GM12878 (cell line): ENCODE measurements around the gene RBM15B. TPM values are rescaled to one million over a fixed set of nuclear protein-coding genes. Genes with fewer than 3 reads are reported as not detected.
A peak's percentile ranks its signal among the peaks of the same experiment; 100 is the strongest.

Experiments
- ATAC-seq: fragments of 200-7000 bp; cut with Tn5 transposase; 3 replicates; pipeline ENCODE4 v1.9.1; 2020; ENCODE audit warnings: mild to moderate bottlenecking, moderate library complexity
- BruUV-seq: library from RNA; stranded (reverse); fragments of 400-500 nt; replicated peaks from 2 replicates; lab custom pipeline; 2021; lab: Mats Ljungman, UMichigan
- CTCF ChIA-PET: fragments of 300-600 bp; sonication (Branson Sonifier 250); formaldehyde crosslinking; extraction: SDS; loops from one replicate; lab custom pipeline; 2021; ENCODE audit warnings: inconsistent platforms; lab: Yijun Ruan, JAX
- POLR2A ChIA-PET: fragments of 350-600 bp; formaldehyde crosslinking; extraction: SDS; loops from one replicate; lab custom pipeline; 2021; ENCODE audit warnings: inconsistent platforms; lab: Charles Lee
- RAD21 ChIA-PET: fragments of 300-600 bp; sonication (Branson Sonifier 250); formaldehyde crosslinking; loops from one replicate; lab custom pipeline; 2023; ENCODE audit warnings: antibody characterized with exemption; ENCODE audit not compliant: unreplicated experiment; lab: Charles Lee
- SMC1A ChIA-PET: fragments of 300-600 bp; sonication (Branson Sonifier 250); formaldehyde crosslinking; loops from one replicate; lab custom pipeline; 2023; ENCODE audit not compliant: unreplicated experiment, uncharacterized antibody; lab: Charles Lee
- DNase-seq: peaks from one replicate; pipeline ENCODE4 v3.0.0-alpha.2; 2011; ENCODE audit warnings: low read depth, low spot score
- FAIRE-seq: peaks from 3 replicates; lab custom pipeline; 2011; peaks lifted over from hg19 to GRCh38; lab: Jason Lieb, UNC
- H2AFZ ChIP-seq: 2 replicates; pipeline ENCODE4 v1.6.0; 2011; ENCODE audit warnings: low read depth, low read length, control low read depth; ENCODE audit not compliant: control insufficient read depth
- H3K27ac ChIP-seq: 2 replicates; pipeline ENCODE4 v1.5.1; 2011; ENCODE audit warnings: control low read depth; ENCODE audit not compliant: control insufficient read depth, insufficient read depth
- H3K27me3 ChIP-seq, 2 experiments: replicated peaks in 1 of 2; 2 replicates each; pipeline versions ENCODE4 v1.6.0 to v1.6.1; 2011; ENCODE audit warnings: low read length in 1 of 2; ENCODE audit not compliant: control insufficient read depth in 2 of 2, insufficient read depth in 2 of 2
- H3K36me3 ChIP-seq, 2 experiments: 2 replicates each; pipeline ENCODE4 v1.5.1; 2011; ENCODE audit warnings: low read length in 1 of 2; ENCODE audit not compliant: control insufficient read depth in 2 of 2, insufficient read depth in 2 of 2
- H3K4me1 ChIP-seq: 2 replicates; pipeline ENCODE4 v1.6.1; 2011; ENCODE audit warnings: mild to moderate bottlenecking, low read length, moderate library complexity, mixed read lengths; ENCODE audit not compliant: control insufficient read depth, insufficient read depth
- H3K4me2 ChIP-seq: 2 replicates; pipeline ENCODE4 v1.6.0; 2011; ENCODE audit warnings: control low read depth; ENCODE audit not compliant: control insufficient read depth, insufficient read depth
- H3K4me3 ChIP-seq: fragments of 200-600 bp; sonication (generic); 2 replicates; pipeline ENCODE4 v1.5.1; 2016
- H3K79me2 ChIP-seq: 2 replicates; pipeline ENCODE4 v1.6.0; 2011; ENCODE audit warnings: low read length; ENCODE audit not compliant: control insufficient read depth, insufficient read depth
- H3K9ac ChIP-seq: 2 replicates; pipeline ENCODE4 v1.8.0; 2011; ENCODE audit warnings: low read length, control low read depth, mixed read lengths; ENCODE audit not compliant: control insufficient read depth, insufficient read depth
- H3K9me3 ChIP-seq: replicated peaks from 3 replicates; pipeline ENCODE4 v1.5.1; 2011; ENCODE audit warnings: mild to moderate bottlenecking, low read length; ENCODE audit not compliant: control insufficient read depth, insufficient read depth
- H4K20me1 ChIP-seq: 2 replicates; pipeline ENCODE4 v1.6.0; 2011; ENCODE audit not compliant: control insufficient read depth, insufficient read depth
- FOXK2 ChIP-seq: fragments of 450-650 bp; IDR thresholded peaks from 2 replicates; pipeline ENCODE4 v1.6.1; 2017; ENCODE audit warnings: mild to moderate bottlenecking, moderate library complexity
- FOXM1 ChIP-seq: IDR thresholded peaks from 2 replicates; pipeline ENCODE4 v1.6.1; 2012; ENCODE audit warnings: low read depth, mild to moderate bottlenecking, inconsistent platforms, low read length, moderate library complexity
- GABPA ChIP-seq: IDR thresholded peaks from 2 replicates; pipeline ENCODE4 v1.6.1; 2014; ENCODE audit warnings: antibody characterized with exemption, low read depth, mild to moderate bottlenecking, inconsistent platforms
- HDAC6 ChIP-seq: fragments of 200-600 bp; sonication (generic); IDR thresholded peaks from one replicate; pipeline ENCODE4 v1.8.0; 2017; ENCODE audit warnings: antibody characterized with exemption; ENCODE audit not compliant: unreplicated experiment
- KLF5 ChIP-seq: fragments of 450-650 bp; IDR thresholded peaks from 2 replicates; pipeline ENCODE4 v1.6.1; 2014; ENCODE audit warnings: mild to moderate bottlenecking; ENCODE audit not compliant: partially characterized antibody
- WGBS: methylation state at CpG from one replicate; pipeline ENCODE4 v1.1.6; 2016; ENCODE audit warnings: low lambda C conversion rate; ENCODE audit not compliant: insufficient replicate concordance, insufficient coverage; ENCODE audit errors: missing lambda C conversion rate; 5-methylcytosine and 5-hydroxymethylcytosine counted together
- in situ Hi-C: fragments of 300-500 bp; cut with MboI; formaldehyde crosslinking; loops from 9 replicates; pipeline ENCODE4 v1.14.3; 2018; ENCODE audit warnings: mixed read lengths
- intact Hi-C: fragments of 100-400 bp; cut with micrococcal nuclease; formaldehyde crosslinking; loops from one replicate; pipeline ENCODE4 v1.14.2; 2022; ENCODE audit not compliant: unreplicated experiment
- polyA plus RNA-seq, 11 experiments: library from polyadenylated mRNA; depleted of rRNA in 4 of 11; unstranded in 6 of 11; stranded (reverse) in 5 of 11; fragments of >200 nt; fragmentation: Nextera tagmentation in 4 of 11; fragmentation: Illumina TruSeq in 1 of 11; extraction: Ambion mirVana in 4 of 11; extraction: Trizol in 1 of 11; gene quantifications; 1 replicate in 1 of 11; 2 replicates in 10 of 11; pipeline versions ENCODE4 v1.2.1 to v1.2.3, GENCODE V29; 2011 to 2016; ENCODE audit warnings: inconsistent platforms in 2 of 11, missing spikeins in 2 of 11, low read depth in 1 of 11
- total RNA-seq, 4 experiments: library from RNA; depleted of rRNA in 3 of 4; stranded (reverse); fragments of >200 nt in 3 of 4; fragmentation: Illumina TruSeq in 1 of 4; extraction: Trizol in 1 of 4; gene quantifications; 2 replicates each; pipeline versions ENCODE4 v1.2.1 to v1.2.3, GENCODE V29; 2013 to 2021
- TF ChIP-seq, protein P1 (sequence below): IDR thresholded peaks from 2 replicates; pipeline ENCODE4 v1.6.1; 2011; ENCODE audit warnings: borderline replicate concordance, low read depth, mild to moderate bottlenecking, moderate library complexity, mixed read lengths, low read length; ENCODE audit not compliant: insufficient read depth; ENCODE audit errors: extremely low read length
- TF ChIP-seq, protein P2 (sequence below): fragments of 150-350 bp; IDR thresholded peaks from 2 replicates; pipeline ENCODE4 v1.6.1; 2016; ENCODE audit warnings: low read depth, low read length

The RBM15B gene
- total and polyA plus RNA-seq, 10 of the 15 experiments (the other 5 are each of a cell fraction or from before 2014, with no cell fraction given) = 2.4 to 34.5 (median 19.1) TPM

DNA sequence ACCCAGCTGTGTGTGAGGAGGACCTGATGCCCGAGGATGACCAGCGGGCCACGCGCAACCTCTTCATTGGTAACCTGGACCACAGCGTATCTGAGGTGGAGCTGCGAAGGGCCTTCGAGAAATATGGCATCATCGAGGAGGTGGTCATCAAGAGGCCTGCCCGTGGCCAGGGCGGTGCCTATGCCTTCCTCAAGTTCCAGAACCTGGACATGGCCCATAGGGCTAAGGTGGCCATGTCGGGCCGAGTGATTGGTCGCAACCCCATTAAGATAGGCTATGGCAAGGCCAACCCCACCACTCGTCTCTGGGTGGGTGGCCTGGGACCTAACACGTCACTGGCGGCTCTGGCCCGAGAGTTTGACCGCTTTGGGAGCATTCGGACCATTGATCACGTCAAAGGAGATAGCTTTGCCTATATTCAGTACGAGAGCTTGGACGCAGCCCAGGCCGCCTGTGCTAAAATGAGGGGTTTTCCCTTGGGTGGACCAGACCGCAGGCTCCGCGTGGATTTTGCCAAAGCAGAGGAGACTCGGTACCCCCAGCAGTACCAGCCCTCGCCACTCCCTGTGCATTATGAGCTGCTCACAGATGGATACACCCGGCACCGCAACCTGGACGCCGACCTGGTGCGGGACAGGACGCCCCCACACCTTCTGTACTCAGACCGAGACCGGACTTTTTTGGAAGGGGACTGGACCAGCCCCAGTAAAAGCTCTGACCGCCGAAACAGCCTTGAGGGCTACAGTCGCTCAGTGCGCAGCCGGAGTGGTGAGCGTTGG lies 1.5 kb downstream of the RBM15B start:
- BruUV-seq = no TSS peak
- intact Hi-C loops (loop anchor here (5.0 kb wide), 2 partner anchors 105 to 405 kb away; no protein-coding TSS in a partner anchor), in situ Hi-C loops (loop anchor here (10.0 kb wide), 1 partner anchor 1058 kb away; no protein-coding TSS in a partner anchor)
- TF ChIP-seq, protein P1, sequence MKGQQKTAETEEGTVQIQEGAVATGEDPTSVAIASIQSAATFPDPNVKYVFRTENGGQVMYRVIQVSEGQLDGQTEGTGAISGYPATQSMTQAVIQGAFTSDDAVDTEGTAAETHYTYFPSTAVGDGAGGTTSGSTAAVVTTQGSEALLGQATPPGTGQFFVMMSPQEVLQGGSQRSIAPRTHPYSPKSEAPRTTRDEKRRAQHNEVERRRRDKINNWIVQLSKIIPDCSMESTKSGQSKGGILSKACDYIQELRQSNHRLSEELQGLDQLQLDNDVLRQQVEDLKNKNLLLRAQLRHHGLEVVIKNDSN = no peak
- TF ChIP-seq HDAC6 (no peak), GABPA (no peak), FOXM1 (no peak), FOXK2 (no peak), KLF5 (no peak)
- TF ChIP-seq, protein P2, sequence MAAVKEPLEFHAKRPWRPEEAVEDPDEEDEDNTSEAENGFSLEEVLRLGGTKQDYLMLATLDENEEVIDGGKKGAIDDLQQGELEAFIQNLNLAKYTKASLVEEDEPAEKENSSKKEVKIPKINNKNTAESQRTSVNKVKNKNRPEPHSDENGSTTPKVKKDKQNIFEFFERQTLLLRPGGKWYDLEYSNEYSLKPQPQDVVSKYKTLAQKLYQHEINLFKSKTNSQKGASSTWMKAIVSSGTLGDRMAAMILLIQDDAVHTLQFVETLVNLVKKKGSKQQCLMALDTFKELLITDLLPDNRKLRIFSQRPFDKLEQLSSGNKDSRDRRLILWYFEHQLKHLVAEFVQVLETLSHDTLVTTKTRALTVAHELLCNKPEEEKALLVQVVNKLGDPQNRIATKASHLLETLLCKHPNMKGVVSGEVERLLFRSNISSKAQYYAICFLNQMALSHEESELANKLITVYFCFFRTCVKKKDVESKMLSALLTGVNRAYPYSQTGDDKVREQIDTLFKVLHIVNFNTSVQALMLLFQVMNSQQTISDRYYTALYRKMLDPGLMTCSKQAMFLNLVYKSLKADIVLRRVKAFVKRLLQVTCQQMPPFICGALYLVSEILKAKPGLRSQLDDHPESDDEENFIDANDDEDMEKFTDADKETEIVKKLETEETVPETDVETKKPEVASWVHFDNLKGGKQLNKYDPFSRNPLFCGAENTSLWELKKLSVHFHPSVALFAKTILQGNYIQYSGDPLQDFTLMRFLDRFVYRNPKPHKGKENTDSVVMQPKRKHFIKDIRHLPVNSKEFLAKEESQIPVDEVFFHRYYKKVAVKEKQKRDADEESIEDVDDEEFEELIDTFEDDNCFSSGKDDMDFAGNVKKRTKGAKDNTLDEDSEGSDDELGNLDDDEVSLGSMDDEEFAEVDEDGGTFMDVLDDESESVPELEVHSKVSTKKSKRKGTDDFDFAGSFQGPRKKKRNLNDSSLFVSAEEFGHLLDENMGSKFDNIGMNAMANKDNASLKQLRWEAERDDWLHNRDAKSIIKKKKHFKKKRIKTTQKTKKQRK = no peak
- H3K36me3 ChIP-seq = peaks cover 22 to 36% of the 10 kb centered on the region in 2 experiments
- no peaks in the 10 kb centered on the region for H3K27me3 ChIP-seq
- H3K4me2 ChIP-seq = peak overlapping the region; percentile 86
- H3K79me2 ChIP-seq = peaks cover 49% of the 10 kb centered on the region
- DNase-seq (no peak), FAIRE-seq (no peak), ATAC-seq (no peak)
- H3K9me3 ChIP-seq = no peaks in the 10 kb centered on the region
- peaks cover 13% of the 10 kb centered on the region; the same call in 1 of the 2 replicates for H4K20me1 ChIP-seq
- H3K4me3 ChIP-seq = peak overlapping the region; percentile 83
- peaks cover 21% of the 10 kb centered on the region for H3K4me1 ChIP-seq
- peak overlapping the region; percentile 84; the same call in 1 of the 2 replicates for H3K9ac ChIP-seq
- ChIA-PET SMC1A (no interaction called here), POLR2A (interaction anchor here (0.5 to 0.6 kb wide), 2 partner anchors 15 to 301 kb away, joined by 3 to 8 read pairs; no protein-coding TSS in a partner anchor), RAD21 (interaction anchor here (0.7 to 1.1 kb wide), 2 partner anchors 107 to 109 kb away, joined by 3 to 8 read pairs; partner anchors contain the start of gene DCAF1), CTCF (interaction anchor here (0.6 to 1.9 kb wide), 2 partner anchors 42 to 109 kb away, joined by 3 to 8 read pairs; no protein-coding TSS in a partner anchor)
- whole genome bisulfite sequencing = 90% methylated on average over 42 of the region's 42 CpGs
- no peak overlapping the region for H3K27ac ChIP-seq
- H2AFZ ChIP-seq = no peak overlapping the region
